ENCODE results near the gene ZNF605.
A peak's percentile ranks its signal among the peaks of the same experiment; 100 is the strongest.
"Not testable (repeated sequence)": the region's sequence is repeated elsewhere in the genome, so short reads cannot be mapped to it uniquely, and the experiment has no call there.

ZNF605 gene

GRCh38 chr12:132948146-132949066 is 7.7 kb downstream of the ZNF605 start:
- no peak for DNase-seq

- no peak for DNase-seq
Measured at GRCh38 chr12:132946246-132946820, 9.8 kb downstream of the ZNF605 start.

- no peak for DNase-seq
Measured at GRCh38 chr12:132945806-132946205, 10.3 kb downstream of the ZNF605 start.

- no peak for DNase-seq
Measured at GRCh38 chr12:132942611-132943010, 13.5 kb downstream of the ZNF605 start.

GRCh38 chr12:132941336-132941954 is 14.7 kb downstream of the ZNF605 start:
- DNase-seq: no peak

- no peak for DNase-seq
Measured at GRCh38 chr12:132940071-132940719, 15.9 kb downstream of the ZNF605 start.

- not testable (repeated sequence) for DNase-seq
Measured at GRCh38 chr12:132938807-132939206, 17.3 kb downstream of the ZNF605 start.

- DNase-seq: no peak
Measured at GRCh38 chr12:132937476-132937875, 18.6 kb downstream of the ZNF605 start.

- DNase-seq: not testable (repeated sequence)
Measured at GRCh38 chr12:132936921-132937320, 19.2 kb downstream of the ZNF605 start.

GRCh38 chr12:132936163-132936562 is 19.9 kb downstream of the ZNF605 start:
- no peak for DNase-seq

- no peak for DNase-seq
Measured at GRCh38 chr12:132926415-132926833, 29.7 kb downstream of the ZNF605 start.

GRCh38 chr12:132925597-132926414 is 30.3 kb downstream of the ZNF605 start:
- no peak for DNase-seq

- no peak for DNase-seq
Measured at GRCh38 chr12:132924356-132924755, 31.8 kb downstream of the ZNF605 start.

- DNase-seq: no peak
Measured at GRCh38 chr12:132923356-132923909, 32.7 kb downstream of the ZNF605 start.

- DNase-seq: no peak
Measured at GRCh38 chr12:132922676-132923075, 33.4 kb downstream of the ZNF605 start.

GRCh38 chr12:132921685-132922084 is 34.4 kb downstream of the ZNF605 start:
- no peak for DNase-seq

GRCh38 chr12:132918680-132919079 is 37.4 kb downstream of the ZNF605 start:
- no peak for DNase-seq

GRCh38 chr12:132909030-132909368 is 47.1 kb downstream of the ZNF605 start:
- no peak for DNase-seq

GRCh38 chr12:132908145-132909029 is 47.7 kb downstream of the ZNF605 start:
- peak; percentile 98 for DNase-seq

- peak; percentile 72 for DNase-seq
Measured at GRCh38 chr12:132907789-132908144, 48.3 kb downstream of the ZNF605 start.

- peak; percentile 31 for DNase-seq
Measured at GRCh38 chr12:132907216-132907615, 48.9 kb downstream of the ZNF605 start.

All from NCI-H2171 treated with DMSO at 0.1 percent for 48 hours (cell line).